ENCODE data around the gene ZNF691.
"Not testable (repeated sequence)": the region's sequence is repeated elsewhere in the genome, so short reads cannot be mapped to it uniquely, and the experiment has no call there.

Gene ZNF691

DNA sequence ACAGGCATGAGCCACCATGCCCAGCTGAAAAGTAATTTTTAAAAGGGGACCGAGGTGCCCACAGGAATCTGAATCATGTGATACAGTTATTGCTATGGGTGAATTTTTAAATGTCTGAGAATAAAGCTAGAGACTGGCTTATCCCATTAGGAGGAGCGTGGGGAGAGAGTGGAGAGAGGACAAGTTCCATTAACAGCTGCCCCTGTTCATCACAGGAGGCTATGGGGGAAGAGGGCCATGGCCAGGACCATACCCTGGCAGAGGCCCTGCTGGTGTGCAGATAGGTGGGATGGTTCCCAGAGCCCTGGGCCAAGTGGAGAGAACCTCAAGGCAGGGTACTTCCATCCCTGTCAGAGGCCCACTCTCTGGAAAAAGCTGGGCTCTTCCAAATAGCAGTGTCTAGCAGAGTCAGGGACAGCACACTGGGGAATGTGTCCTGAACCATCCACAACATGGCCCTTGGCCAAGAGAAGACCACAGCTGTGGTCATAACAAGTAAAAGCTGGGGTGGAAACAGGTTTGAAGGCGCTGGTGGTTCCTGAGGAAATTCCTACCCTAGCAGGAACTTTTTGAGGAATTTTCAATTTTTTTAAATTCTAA, 13.7 kb upstream of the ZNF691 start:
- no peak for DNase-seq (ENCODE audit: low read depth in 3 of 3)

GRCh38 chr1:42833981-42834380, 12.4 kb upstream of the ZNF691 start:
- no peak for DNase-seq (ENCODE audit: low read depth in 3 of 3)

DNA sequence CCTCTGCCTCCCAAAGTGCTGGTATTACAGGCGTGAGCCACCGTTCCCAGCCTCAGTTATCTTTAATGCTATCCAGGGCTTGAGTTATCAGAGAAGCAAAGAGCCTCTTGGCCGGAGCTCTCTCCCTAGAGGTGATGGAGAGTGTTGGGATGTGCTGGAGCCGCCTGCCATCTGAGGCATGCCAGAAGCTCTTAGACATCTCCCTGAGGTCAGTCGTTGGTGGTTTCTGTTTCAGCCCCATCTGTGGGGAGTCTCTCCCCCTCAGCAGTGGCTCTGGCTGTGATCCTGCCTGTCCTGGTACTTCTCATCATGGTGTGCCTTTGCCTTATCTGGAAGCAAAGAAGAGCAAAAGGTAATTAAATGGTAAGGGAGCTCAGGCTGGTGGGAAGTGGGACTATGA, 11.6 kb upstream of the ZNF691 start:
- no peak for DNase-seq (ENCODE audit: low read depth in 3 of 3)

GRCh38 chr1:42835422-42835821, 11.0 kb upstream of the ZNF691 start:
- DNase-seq (ENCODE audit: low read depth in 3 of 3) = no peak

GRCh38 chr1:42837709-42838108, 8.7 kb upstream of the ZNF691 start:
- no peak for DNase-seq (ENCODE audit: low read depth in 3 of 3)

GRCh38 chr1:42838482-42839190, 7.8 kb upstream of the ZNF691 start:
- no peak for DNase-seq (ENCODE audit: low read depth in 3 of 3)

GRCh38 chr1:42841010-42841409, 5.4 kb upstream of the ZNF691 start:
- no peak for DNase-seq (ENCODE audit: low read depth in 3 of 3)

DNA sequence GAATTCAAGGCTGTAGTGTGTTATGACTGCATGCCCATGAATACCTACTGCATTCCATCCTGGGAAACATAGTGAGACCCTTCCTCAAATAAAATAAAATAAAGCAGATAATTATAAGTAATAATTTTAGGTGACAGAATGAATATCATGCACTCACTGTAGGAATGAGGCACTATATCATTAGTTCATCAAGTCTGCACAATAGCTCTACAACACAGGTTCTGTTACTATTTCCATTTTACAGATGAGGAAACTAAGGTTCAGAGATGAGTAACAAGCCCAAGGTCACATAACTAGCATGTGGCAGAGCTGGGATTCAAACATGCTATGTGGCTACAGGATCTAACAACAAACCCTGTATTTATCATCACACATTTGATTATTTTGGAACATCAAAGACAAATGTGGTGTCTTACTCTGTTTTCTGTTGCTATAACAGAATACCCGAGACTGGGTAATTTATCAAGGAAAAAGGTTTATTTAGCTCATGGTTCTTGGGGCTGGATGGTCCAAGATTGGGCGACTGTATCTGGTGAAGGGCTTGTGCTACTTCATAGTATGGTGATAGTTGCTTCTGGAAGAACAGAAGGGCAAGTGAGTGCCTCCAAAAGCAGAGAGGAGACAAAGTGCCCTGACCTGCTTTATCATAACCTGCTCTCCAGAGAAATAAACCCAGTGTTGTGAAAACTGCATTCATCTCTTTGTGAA, 4.8 kb upstream of the ZNF691 start:
- no peak for DNase-seq (ENCODE audit: low read depth in 3 of 3)

- DNase-seq (ENCODE audit: low read depth in 3 of 3) = no peak
Measured at GRCh38 chr1:42844592-42845140, 1.7 kb upstream of the ZNF691 start.

DNA sequence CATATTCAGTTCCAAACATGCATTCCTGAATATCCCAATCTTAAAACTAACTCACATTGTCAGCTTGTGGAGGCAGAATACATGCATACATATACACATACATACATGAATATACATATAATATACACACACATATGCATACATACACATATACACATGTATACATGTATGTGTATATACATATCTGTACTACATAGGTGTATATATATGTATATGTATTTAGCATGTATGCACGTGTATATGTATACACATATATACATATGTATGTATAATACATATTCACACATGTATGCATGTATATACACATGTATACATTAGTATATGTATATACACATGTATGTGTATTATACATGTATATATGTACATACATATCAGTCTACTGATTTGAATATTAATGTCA, 1.2 kb upstream of the ZNF691 start:
- no peak for DNase-seq (ENCODE audit: low read depth in 3 of 3)

- DNase-seq (ENCODE audit: low read depth in 3 of 3) = no peak
Measured at GRCh38 chr1:42845866-42846256, 552 bp upstream of the ZNF691 start.

GRCh38 chr1:42847111-42847595, 740 bp downstream of the ZNF691 start:
- no peak for DNase-seq (ENCODE audit: low read depth in 3 of 3)

GRCh38 chr1:42847721-42848460, 1.5 kb downstream of the ZNF691 start:
- no peak for DNase-seq (ENCODE audit: low read depth in 3 of 3)

DNA sequence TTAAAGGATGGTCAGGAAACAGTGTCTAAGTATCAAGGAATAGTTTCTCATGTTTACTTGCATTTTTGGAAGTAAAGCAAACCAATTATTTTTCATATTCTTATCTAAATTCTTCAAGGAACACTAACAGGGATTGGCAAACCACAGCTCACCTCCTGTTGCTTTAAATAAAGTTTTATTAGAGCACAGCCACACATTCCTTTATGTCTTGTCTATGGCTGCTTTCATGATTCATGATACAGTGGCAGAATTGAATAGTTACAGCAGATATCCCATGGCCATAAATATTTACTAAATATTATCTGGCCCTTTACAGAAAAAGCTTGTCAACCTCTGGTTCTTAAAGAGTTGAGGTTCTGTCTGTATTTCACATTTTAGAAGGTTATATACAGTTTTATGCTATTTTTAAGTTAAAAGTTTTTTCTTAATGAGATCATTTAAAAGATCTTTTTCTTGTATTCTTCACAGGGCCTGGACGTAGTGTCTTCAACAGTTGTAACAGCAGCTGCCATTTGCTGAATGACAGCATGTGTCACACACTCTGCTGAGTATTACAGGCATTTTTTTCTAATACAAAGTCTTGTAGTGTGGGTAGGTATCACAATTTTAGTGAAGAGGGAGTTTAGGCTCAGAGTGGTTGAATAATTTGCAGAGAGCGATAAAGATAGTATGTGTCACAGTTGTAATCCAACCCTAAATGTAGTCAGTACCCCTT, 2.6 kb downstream of the ZNF691 start:
- no peak for DNase-seq (ENCODE audit: low read depth in 3 of 3)

GRCh38 chr1:42849944-42850343, 3.5 kb downstream of the ZNF691 start:
- DNase-seq (ENCODE audit: low read depth in 3 of 3) = no peak

DNA sequence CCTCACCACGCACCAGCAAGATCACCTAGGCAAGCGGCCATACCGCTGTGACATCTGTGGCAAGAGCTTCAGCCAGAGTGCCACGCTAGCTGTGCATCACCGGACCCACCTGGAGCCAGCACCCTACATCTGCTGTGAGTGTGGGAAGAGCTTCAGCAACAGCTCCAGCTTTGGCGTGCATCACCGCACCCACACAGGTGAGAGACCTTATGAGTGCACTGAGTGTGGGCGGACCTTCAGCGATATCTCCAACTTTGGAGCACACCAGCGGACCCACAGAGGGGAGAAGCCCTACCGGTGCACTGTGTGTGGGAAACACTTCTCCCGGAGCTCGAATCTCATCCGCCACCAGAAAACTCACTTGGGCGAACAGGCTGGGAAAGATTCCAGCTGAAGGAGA, 5.0 kb downstream of the ZNF691 start:
- DNase-seq (ENCODE audit: low read depth in 3 of 3) = no peak

GRCh38 chr1:42851960-42852607, 5.7 kb downstream of the ZNF691 start:
- no peak for DNase-seq (ENCODE audit: low read depth in 3 of 3)

GRCh38 chr1:42852608-42852980, 6.2 kb downstream of the ZNF691 start:
- no peak for DNase-seq (ENCODE audit: low read depth in 3 of 3)

- DNase-seq (ENCODE audit: low read depth in 3 of 3) = no peak
Measured at GRCh38 chr1:42853116-42853884, 6.9 kb downstream of the ZNF691 start.

- not testable (repeated sequence) for DNase-seq (ENCODE audit: low read depth in 3 of 3)
Measured at GRCh38 chr1:42856554-42856953, 10.1 kb downstream of the ZNF691 start.

Measured in stimulated activated CD4-positive, alpha-beta T cell treated with anti-CD3 and anti-CD28 coated beads, TNF-alpha, amount 100 ng/mL, for 48 hours (primary cell).